Femur (tissue), 1 donor: ENCODE results near the gene COX6B2.

ENCODE experiments used
- DNase-seq: peaks from one replicate; pipeline ENCODE4 v3.0.0-alpha.2; 2017

The COX6B2 gene

GRCh38 chr19:55311797-55312196, 42.7 kb downstream of the COX6B2 start:
- DNase-seq, result no peak

- no peak for DNase-seq
Observed at GRCh38 chr19:55311397-55311796, 43.1 kb downstream of the COX6B2 start.

GRCh38 chr19:55310498-55310897, 44.0 kb downstream of the COX6B2 start:
- no peak for DNase-seq

DNA sequence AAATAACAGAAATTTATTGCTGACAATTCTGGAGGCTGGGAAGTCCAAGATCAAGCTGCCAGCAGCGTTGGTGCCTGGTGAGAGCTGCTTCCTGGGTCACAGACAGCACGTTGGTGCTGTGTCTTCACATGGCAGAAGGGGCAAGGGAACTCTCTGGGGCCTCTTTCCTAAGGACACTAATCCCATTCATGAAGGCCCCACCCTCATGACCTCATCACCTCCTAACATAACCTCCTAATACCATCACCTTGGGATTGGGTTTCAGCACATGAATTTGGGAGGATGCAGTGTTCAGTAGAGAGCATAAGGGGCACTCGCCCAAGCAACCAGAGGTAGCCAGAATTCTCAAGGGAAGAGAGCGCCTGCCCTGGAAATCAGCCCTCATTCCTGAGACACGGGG, 45.1 kb downstream of the COX6B2 start:
- no peak for DNase-seq

DNA sequence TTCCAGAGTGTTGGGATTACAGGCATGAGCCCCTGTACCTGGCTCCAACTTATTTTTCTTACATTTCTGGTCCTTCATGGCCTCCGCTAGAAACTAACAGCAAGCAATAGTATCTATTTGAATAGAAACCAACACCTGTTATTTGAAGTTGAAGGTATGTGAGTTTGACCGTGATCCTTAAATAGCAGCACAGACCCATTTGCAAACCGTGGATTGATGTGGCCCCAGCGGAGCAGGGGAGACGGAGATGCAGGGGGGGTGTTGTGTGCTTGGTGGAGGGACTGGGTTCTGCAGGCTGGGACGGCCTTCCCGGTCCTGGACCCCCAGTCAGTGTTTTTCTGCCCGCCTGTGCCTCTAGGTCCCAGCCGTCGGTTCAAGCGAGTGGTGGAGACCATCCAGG, 46.2 kb downstream of the COX6B2 start:
- no peak for DNase-seq

DNA sequence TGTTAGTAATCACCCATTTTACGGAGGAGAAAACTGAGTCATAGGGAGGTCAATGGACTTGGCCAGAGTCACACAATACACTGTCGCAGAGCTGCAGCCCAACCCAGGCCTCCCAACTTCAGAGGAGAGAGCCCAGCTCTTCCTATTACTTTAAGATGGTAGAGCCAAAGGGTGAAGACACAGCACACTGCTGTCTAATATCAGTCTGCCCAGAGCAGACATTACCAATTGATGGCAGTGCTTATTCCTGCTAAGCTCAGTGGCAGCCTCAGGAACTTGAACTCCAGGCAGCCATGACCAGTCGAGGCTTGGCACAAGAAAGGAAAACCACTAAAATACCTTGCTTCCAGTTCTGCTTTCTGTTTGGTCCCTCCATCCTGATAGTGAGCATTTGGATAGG, 47.8 kb downstream of the COX6B2 start:
- DNase-seq, result no peak

DNA sequence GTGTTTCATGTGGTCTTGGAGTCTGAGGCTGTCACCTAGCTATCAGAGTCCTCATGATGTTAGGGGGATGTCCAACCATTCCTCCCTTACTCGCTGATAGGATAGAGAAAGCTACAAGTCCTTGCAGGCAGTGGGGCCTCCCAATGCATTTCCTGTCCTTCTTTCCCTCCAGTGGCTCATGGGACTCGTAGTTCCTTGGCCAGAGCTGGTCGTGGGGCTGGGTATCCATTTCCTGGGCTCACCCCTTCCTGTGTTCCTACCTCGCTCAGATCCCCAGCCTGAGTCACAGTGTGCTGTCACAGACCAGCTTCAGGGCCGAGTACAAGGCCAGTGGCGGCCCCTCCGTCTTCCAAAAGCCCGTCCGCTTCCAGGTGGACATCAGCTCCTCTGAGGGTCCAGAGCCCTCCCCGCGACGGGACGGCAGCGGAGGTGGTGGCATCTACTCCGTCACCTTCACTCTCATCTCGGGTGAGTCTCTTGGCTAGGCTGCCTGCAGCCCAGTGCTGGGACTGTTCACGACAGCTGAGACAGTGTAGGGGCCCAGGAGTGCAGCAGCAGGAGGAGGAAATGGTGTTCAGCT, 48.4 kb downstream of the COX6B2 start:
- DNase-seq, result no peak

- peak; percentile 51 for DNase-seq
Observed at GRCh38 chr19:55305491-55305890, 49.0 kb downstream of the COX6B2 start.

- no peak for DNase-seq
Observed at GRCh38 chr19:55304980-55305379, 49.5 kb downstream of the COX6B2 start.

- DNase-seq, result no peak
Observed at GRCh38 chr19:55304279-55304978, 50.1 kb downstream of the COX6B2 start.

GRCh38 chr19:55303477-55303876, 51.0 kb downstream of the COX6B2 start:
- DNase-seq, result no peak

DNA sequence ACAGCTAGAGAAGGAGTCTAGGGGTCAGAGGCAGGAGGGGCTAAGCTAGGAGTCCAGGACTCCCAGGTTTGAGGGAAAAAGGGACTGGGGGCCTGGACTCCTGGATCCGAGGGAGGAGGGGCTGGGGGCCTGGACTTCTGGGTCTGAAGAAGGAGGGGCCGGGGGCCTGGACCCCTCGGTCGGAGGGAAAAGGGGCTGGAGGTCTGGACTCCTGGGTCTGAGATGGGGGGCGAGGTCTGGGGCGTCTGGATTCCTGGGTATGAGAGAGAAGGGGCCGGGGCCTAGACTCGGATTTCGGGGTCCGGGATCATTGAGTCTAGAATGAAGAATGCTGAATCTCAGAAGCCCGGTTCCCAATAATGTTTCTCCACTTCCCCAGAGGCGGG, 52.2 kb downstream of the COX6B2 start:
- DNase-seq, result no peak

GRCh38 chr19:55301459-55302317, 52.8 kb downstream of the COX6B2 start:
- peak; percentile 93 for DNase-seq

- DNase-seq, result no peak
Observed at GRCh38 chr19:55300886-55301458, 53.5 kb downstream of the COX6B2 start.

DNA sequence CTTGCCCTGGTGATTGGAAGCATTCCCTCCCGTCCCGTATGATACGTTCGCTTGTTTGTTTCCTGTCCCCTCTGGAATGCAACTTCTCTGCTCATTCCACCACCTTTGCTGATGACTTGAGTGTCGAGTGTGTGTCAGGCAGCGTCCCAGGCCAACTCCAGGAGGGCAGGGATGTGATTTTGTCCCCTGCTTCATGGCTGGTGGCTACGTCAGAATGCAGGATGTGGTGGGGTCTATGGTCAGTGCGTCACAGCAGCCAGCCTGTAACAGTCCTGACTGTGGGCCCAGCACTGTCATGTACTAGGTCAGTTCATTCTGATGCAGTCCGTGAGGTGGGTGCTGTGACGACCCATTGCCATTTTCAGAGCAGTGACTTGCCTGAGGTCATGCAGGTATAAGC, 54.5 kb downstream of the COX6B2 start:
- no peak for DNase-seq
